ENCODE results near the gene HSPA8.

The HSPA8 gene

GRCh38 chr11:123046473-123047259 is 15.3 kb downstream of the HSPA8 start:
- DNase-seq = no peak

DNA sequence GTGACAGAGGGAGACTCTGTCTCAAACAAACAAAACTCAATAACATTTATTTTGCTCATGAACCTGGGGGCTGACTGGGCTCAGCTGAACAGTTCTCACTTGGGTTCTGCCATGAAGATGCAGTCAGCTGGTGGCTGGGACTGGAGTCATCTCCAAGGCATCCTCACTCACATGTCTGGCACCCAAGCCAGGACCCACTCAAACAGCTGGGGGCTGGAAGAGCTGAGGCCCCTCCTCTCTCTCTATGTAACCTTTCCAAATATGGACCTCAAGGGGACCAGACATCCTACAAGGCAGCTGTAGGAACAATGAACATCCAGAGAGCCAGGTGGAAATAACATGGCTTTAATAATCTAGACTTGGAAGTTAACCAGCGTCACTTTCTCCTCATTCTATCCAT is 16.8 kb downstream of the HSPA8 start:
- no peak for DNase-seq

- DNase-seq = no peak
Observed at GRCh38 chr11:123041185-123041584, 20.8 kb downstream of the HSPA8 start.

GRCh38 chr11:123040111-123040432 is 21.9 kb downstream of the HSPA8 start:
- no peak for DNase-seq

GRCh38 chr11:123035831-123036230 is 26.1 kb downstream of the HSPA8 start:
- DNase-seq = no peak

DNA sequence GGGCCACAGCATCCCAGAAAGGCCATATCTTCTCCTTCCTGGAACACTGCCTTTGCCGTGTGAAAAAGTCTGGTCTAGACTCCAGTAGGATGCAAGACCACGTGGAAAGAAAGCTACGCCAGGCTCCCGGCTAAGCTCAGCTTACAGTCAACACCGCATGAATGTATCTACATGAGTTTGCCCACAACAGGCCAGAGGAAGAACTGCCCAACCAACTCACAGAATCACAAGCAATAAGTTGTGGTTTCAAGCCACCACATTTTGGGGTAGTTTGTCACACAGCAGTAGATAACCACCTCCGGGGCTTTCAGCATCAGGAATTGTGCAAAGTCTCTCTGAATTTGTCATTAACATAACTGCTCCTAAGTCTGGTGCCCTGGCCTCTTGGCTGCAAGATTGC is 27.3 kb downstream of the HSPA8 start:
- no peak for DNase-seq

DNA sequence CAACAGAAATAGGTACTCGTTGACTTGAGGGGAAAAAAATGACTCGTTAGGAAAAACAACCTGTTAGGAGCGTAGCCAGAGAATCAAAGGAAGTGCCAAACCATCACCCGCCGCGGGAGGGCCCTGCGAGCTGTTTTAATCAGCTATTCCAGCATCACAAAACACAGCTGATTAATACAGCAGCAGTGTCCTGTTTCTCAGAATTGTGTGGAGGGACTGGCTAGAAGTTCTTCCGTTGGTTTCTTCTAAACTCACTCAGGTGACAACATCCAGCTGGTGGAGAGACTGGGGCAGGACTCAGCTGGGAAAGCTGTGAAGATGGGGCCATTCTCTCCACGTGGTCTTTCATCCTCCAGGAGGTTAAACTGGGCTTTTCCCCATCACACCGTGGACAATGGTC is 28.0 kb downstream of the HSPA8 start:
- DNase-seq = no peak

DNA sequence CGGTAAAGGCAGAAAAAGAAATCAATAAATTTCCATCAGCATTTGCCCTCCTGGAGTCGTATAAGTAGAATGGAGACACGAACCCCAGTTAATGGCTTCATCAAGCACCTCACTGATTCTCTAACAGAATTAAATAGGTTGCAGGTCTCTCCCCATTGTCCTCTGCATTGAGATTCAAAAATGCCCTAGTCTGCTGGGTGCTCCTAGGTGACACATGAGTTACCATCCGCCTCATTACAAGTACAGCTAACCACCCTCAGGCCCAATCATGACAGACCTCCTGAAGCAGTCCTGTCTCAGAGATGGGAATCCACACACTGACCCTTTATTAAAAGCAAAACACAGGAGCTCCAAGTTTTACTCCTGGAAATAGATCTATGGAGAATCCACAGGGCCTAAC is 31.4 kb downstream of the HSPA8 start:
- DNase-seq = no peak

DNA sequence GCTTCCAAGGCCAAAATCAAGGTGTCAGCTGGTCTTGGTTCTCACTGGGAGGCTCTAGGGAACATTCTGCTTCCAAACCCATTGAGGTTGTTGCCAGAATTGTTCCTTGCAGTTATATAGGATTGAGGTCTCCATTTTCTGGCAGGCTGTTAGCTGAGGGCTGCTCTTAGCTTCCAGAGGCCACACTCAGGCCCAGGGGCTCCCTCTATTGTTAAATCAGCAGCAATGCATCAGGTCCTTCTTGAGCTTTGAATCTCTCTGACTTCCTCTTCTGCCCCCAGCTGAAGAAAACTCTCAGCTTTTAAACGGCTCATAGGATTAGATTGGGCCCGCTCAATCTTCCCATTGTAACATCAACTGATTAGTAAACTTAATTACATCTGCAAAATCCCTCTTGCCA is 41.0 kb downstream of the HSPA8 start:
- no peak for DNase-seq

- no peak for DNase-seq
Observed at GRCh38 chr11:123018702-123019101, 43.2 kb downstream of the HSPA8 start.

GRCh38 chr11:123011510-123011909 is 50.4 kb downstream of the HSPA8 start:
- no peak for DNase-seq
